Activated CD8-positive, alpha-beta T cell treated with anti-CD3 and anti-CD28 coated beads for 36 hours (primary cell): ENCODE measurements around the gene PRSS36. TPM values are rescaled to one million over a fixed set of nuclear protein-coding genes. Genes with fewer than 3 reads are reported as not detected.
"Not testable (repeated sequence)": the region's sequence is repeated elsewhere in the genome, so short reads cannot be mapped to it uniquely, and the experiment has no call there.

Experiments
- ATAC-seq: fragments of 200-7000 bp; cut with Tn5 transposase; one replicate; pipeline ENCODE4 v1.10.0; 2021; ENCODE audit warnings: mild to moderate bottlenecking, moderate library complexity
- CTCF ChIA-PET: fragments of 350-600 bp; sonication (Branson Sonifier 250); formaldehyde crosslinking; loops from one replicate; lab custom pipeline; 2021; ENCODE audit warnings: antibody characterized with exemption; lab: Charles Lee
- POLR2A ChIA-PET: fragments of 350-600 bp; sonication (Branson Sonifier 250); formaldehyde crosslinking; loops from one replicate; lab custom pipeline; 2021; ENCODE audit warnings: antibody characterized with exemption; lab: Charles Lee
- DNase-seq: peaks from one replicate; pipeline ENCODE4 v3.0.0-alpha.2; 2020
- H3K27ac Mint-ChIP-seq: one replicate; pipeline ENCODE4 v1.8.0; 2021; ENCODE audit warnings: mild to moderate bottlenecking, mixed read lengths
- H3K27me3 Mint-ChIP-seq: one replicate; pipeline ENCODE4 v1.8.0; 2021; ENCODE audit warnings: mixed read lengths
- H3K36me3 Mint-ChIP-seq: one replicate; pipeline ENCODE4 v1.8.0; 2021; ENCODE audit warnings: low read depth, mixed read lengths
- H3K4me1 Mint-ChIP-seq: one replicate; pipeline ENCODE4 v1.8.0; 2021; ENCODE audit warnings: low read depth, mixed read lengths
- H3K4me3 Mint-ChIP-seq: one replicate; pipeline ENCODE4 v1.8.0; 2021; ENCODE audit warnings: mild to moderate bottlenecking, moderate library complexity, mixed read lengths
- H3K9me3 Mint-ChIP-seq: one replicate; pipeline ENCODE4 v1.8.0; 2021; ENCODE audit warnings: mixed read lengths
- CTCF ChIP-seq: fragments of 200-600 bp; IDR thresholded peaks from one replicate; pipeline ENCODE4 v1.8.0; 2022; ENCODE audit warnings: antibody characterized with exemption, mild to moderate bottlenecking
- intact Hi-C: fragments of 100-400 bp; cut with micrococcal nuclease; formaldehyde crosslinking; loops from one replicate; pipeline ENCODE4 v1.10.0; 2022
- total RNA-seq, 2 experiments: library from RNA; stranded (reverse); gene quantifications; one replicate each; pipeline ENCODE4 v1.2.3, GENCODE V29; 2021

The PRSS36 gene
- total RNA-seq, 2 experiments from 2014 or later, result 0.18 to 0.72 TPM

- CTCF ChIA-PET, result no interaction called here
Measured at GRCh38 chr16:31138621-31139578, 11.0 kb downstream of the PRSS36 start.

GRCh38 chr16:31136822-31137499, 12.9 kb downstream of the PRSS36 start:
- DNase-seq, H3K27me3 Mint-ChIP-seq, intact Hi-C loops, ATAC-seq, H3K27ac Mint-ChIP-seq, H3K36me3 Mint-ChIP-seq, H3K4me1 Mint-ChIP-seq, H3K4me3 Mint-ChIP-seq, H3K9me3 Mint-ChIP-seq: not testable (repeated sequence)
- CTCF ChIA-PET, result interaction anchor here (1.0 kb wide), 1 partner anchor 151 kb away, joined by 3 read pairs; no protein-coding TSS in a partner anchor
- POLR2A ChIA-PET, result interaction anchor here (1.0 kb wide), 1 partner anchor 43 kb away, joined by 4 read pairs; the partner anchor contains the start of gene FUS

More at GRCh38 chr16:31138621-31139578, 11.0 kb downstream of the PRSS36 start:
- no peak for DNase-seq
- TF ChIP-seq CTCF, result no peak
- no peaks in the 10 kb centered on the region for H3K27me3 Mint-ChIP-seq
- no peak overlapping the region for H3K27ac Mint-ChIP-seq
- peaks cover 7% of the 10 kb centered on the region for H3K4me1 Mint-ChIP-seq
- intact Hi-C loops, result no loop called here
- no peak overlapping the region for H3K4me3 Mint-ChIP-seq
- H3K36me3 Mint-ChIP-seq, result no peaks in the 10 kb centered on the region
- H3K9me3 Mint-ChIP-seq, result no peaks in the 10 kb centered on the region
- POLR2A ChIA-PET, result interaction anchor here (1.2 kb wide), 1 partner anchor 41 kb away, joined by 6 read pairs; the partner anchor contains the start of gene FUS
- ATAC-seq, result no peak

GRCh38 chr16:31136287-31136662, 13.6 kb downstream of the PRSS36 start:
- TF ChIP-seq CTCF, result no peak
- H3K4me1 Mint-ChIP-seq, result peaks cover 2% of the 10 kb centered on the region
- H3K27me3 Mint-ChIP-seq, result no peaks in the 10 kb centered on the region
- ChIA-PET CTCF (interaction anchor here (1.6 kb wide), 1 partner anchor 20 kb away, joined by 3 read pairs; no protein-coding TSS in a partner anchor), POLR2A (interaction anchor here (1.0 kb wide), 1 partner anchor 44 kb away, joined by 4 read pairs; the partner anchor contains the start of gene FUS)
- intact Hi-C loops, result no loop called here
- no peak overlapping the region for H3K4me3 Mint-ChIP-seq
- H3K9me3 Mint-ChIP-seq, result no peaks in the 10 kb centered on the region
- DNase-seq (no peak), ATAC-seq (no peak)
- H3K27ac Mint-ChIP-seq, result no peak overlapping the region
- no peaks in the 10 kb centered on the region for H3K36me3 Mint-ChIP-seq

- no peaks in the 10 kb centered on the region for H3K9me3 Mint-ChIP-seq
- CTCF ChIA-PET, result interaction anchor here (1.6 kb wide), 1 partner anchor 21 kb away, joined by 3 read pairs; no protein-coding TSS in a partner anchor
- TF ChIP-seq CTCF, result no peak
- intact Hi-C loops, result no loop called here
- POLR2A ChIA-PET, result interaction anchor here (1.0 to 1.6 kb wide), 3 partner anchors 11 to 44 kb away, joined by 4 to 5 read pairs (median 4); partner anchors contain the start of genes FUS and KAT8
- DNase-seq (peak; percentile 10), ATAC-seq (no peak)
- H3K27ac Mint-ChIP-seq, result no peak within 1 kb of the TSS
- H3K27me3 Mint-ChIP-seq, result no peaks in the 10 kb centered on the region
- peaks cover 1% of the 10 kb centered on the region for H3K4me1 Mint-ChIP-seq
- no peaks in the 10 kb centered on the region for H3K36me3 Mint-ChIP-seq
- no peak within 1 kb of the TSS for H3K4me3 Mint-ChIP-seq
Measured at GRCh38 chr16:31135535-31136286, 14.2 kb downstream of the PRSS36 start, which contains the start of gene PRSS8. Gene PRSS8, minus strand, starts transcription at chr16:31135727. Its CDS starts 229 bp downstream, at chr16:31135498.
